Neural cell (in vitro differentiated cells): ENCODE results near the gene FAM168A. TPM values are rescaled to one million over a fixed set of nuclear protein-coding genes. Genes with fewer than 3 reads are reported as not detected.

Source experiments
- H2AFZ ChIP-seq: fragments of 200-600, 300-800 bp; sonication (generic), shearing (Covaris generic); 2 replicates; pipeline ENCODE4 v1.6.0; 2014; ENCODE audit warnings: low read depth, mild to moderate bottlenecking, antibody characterized with exemption, low read length, moderate library complexity
- H3F3A ChIP-seq: fragments of 200-600 bp; shearing (Covaris generic); 2 replicates; pipeline ENCODE4 v1.6.1; 2016; ENCODE audit warnings: mild to moderate bottlenecking, moderate library complexity, mixed read lengths, antibody characterized with exemption, low read length; ENCODE audit not compliant: insufficient read depth, poor library complexity, severe bottlenecking
- H3K27ac ChIP-seq: fragments of 200-600, 300-800 bp; sonication (generic), shearing (Covaris generic); 2 replicates; pipeline ENCODE4 v1.5.1; 2014; ENCODE audit warnings: mild to moderate bottlenecking, low read length, moderate library complexity
- H3K27me3 ChIP-seq: fragments of 300-800, 200-600 bp; sonication (generic), shearing (Covaris generic); 2 replicates; pipeline ENCODE4 v1.6.0; 2014; ENCODE audit warnings: mild to moderate bottlenecking, low read depth, low read length, moderate library complexity; ENCODE audit not compliant: insufficient read depth
- H3K36me3 ChIP-seq: fragments of 300-800, 200-600 bp; sonication (generic), shearing (Covaris generic); 2 replicates; pipeline ENCODE4 v1.5.1; 2014; ENCODE audit warnings: mild to moderate bottlenecking, antibody characterized with exemption, low read length, moderate library complexity; ENCODE audit not compliant: insufficient read depth
- H3K4me2 ChIP-seq: fragments of 300-800, 200-600 bp; sonication (generic), shearing (Covaris generic); 2 replicates; pipeline ENCODE4 v1.6.0; 2014; ENCODE audit warnings: mild to moderate bottlenecking, low read length
- H3K4me3 ChIP-seq: fragments of 300-800, 200-600 bp; sonication (generic), shearing (Covaris generic); 2 replicates; pipeline ENCODE4 v1.5.1; 2014; ENCODE audit warnings: mild to moderate bottlenecking, low read length, moderate library complexity
- H3K79me2 ChIP-seq: fragments of 200-600 bp; shearing (Covaris generic); replicated peaks from 2 replicates; pipeline ENCODE4 v1.6.0; 2014; ENCODE audit warnings: mild to moderate bottlenecking, low read length, moderate library complexity; ENCODE audit not compliant: insufficient read depth
- H3K9ac ChIP-seq: fragments of 300-800, 200-600 bp; sonication (generic), shearing (Covaris generic); 2 replicates; pipeline ENCODE4 v1.6.1; 2016; ENCODE audit warnings: mild to moderate bottlenecking, low read length, mixed read lengths
- H3K9me2 ChIP-seq: fragments of 200-600 bp; shearing (Covaris generic); 2 replicates; pipeline ENCODE4 v1.6.1; 2016; ENCODE audit warnings: mild to moderate bottlenecking, low read length, mixed read lengths; ENCODE audit not compliant: insufficient read depth
- H3K9me3 ChIP-seq: fragments of 200-600, 300-800 bp; sonication (generic), shearing (Covaris generic); 2 replicates; pipeline ENCODE4 v1.6.1; 2016; ENCODE audit warnings: mild to moderate bottlenecking, mixed run types, low read length, moderate library complexity, mixed read lengths
- H4K20me1 ChIP-seq: fragments of 200-600 bp; shearing (Covaris generic); 2 replicates; pipeline ENCODE4 v1.6.1; 2016; ENCODE audit warnings: mild to moderate bottlenecking, mixed run types; ENCODE audit not compliant: insufficient read depth
- EP300 ChIP-seq: fragments of 450-650 bp; conservative IDR thresholded peaks from 2 replicates; pipeline ENCODE4 v1.6.1; 2014; ENCODE audit warnings: antibody characterized with exemption, mild to moderate bottlenecking, moderate library complexity; ENCODE audit not compliant: poor library complexity, severe bottlenecking
- EZH2 ChIP-seq: fragments of 200-600, 300-800 bp; shearing (Covaris generic), sonication (generic); IDR thresholded peaks from 2 replicates; pipeline ENCODE4 v1.6.1; 2014; ENCODE audit warnings: antibody characterized with exemption, low read length, borderline replicate concordance, mild to moderate bottlenecking; ENCODE audit not compliant: insufficient read depth, poor library complexity, severe bottlenecking
- MXI1 ChIP-seq: fragments of 450-650 bp; conservative IDR thresholded peaks from 2 replicates; pipeline ENCODE4 v1.6.1; 2014; ENCODE audit warnings: antibody characterized with exemption, mild to moderate bottlenecking; ENCODE audit not compliant: poor library complexity, severe bottlenecking
- POLR2AphosphoS5 ChIP-seq: IDR thresholded peaks from 2 replicates; pipeline ENCODE4 v1.6.1; 2012
- RAD21 ChIP-seq: fragments of 450-650 bp; conservative IDR thresholded peaks from 2 replicates; pipeline ENCODE4 v1.6.1; 2014; ENCODE audit warnings: antibody characterized with exemption, mild to moderate bottlenecking, moderate library complexity
- SMC3 ChIP-seq: fragments of 450-650 bp; conservative IDR thresholded peaks from 2 replicates; pipeline ENCODE4 v1.6.1; 2014; ENCODE audit warnings: antibody characterized with exemption, mild to moderate bottlenecking, moderate library complexity; ENCODE audit not compliant: poor library complexity
- TAF1 ChIP-seq: IDR thresholded peaks from 2 replicates; pipeline ENCODE4 v1.6.1; 2012; ENCODE audit warnings: low read depth
- polyA plus RNA-seq: library from polyadenylated mRNA; depleted of rRNA; stranded (reverse); fragments of >200 nt; gene quantifications from 2 replicates; pipeline ENCODE4 v1.2.3, GENCODE V29; 2014
- TF ChIP-seq, protein P1 (sequence below): fragments of 450-650 bp; IDR thresholded peaks from 2 replicates; pipeline ENCODE4 v1.5.1; 2014; ENCODE audit warnings: antibody characterized with exemption, mild to moderate bottlenecking, moderate library complexity; ENCODE audit not compliant: poor library complexity, severe bottlenecking
- TF ChIP-seq, protein P2 (sequence below): IDR thresholded peaks from 2 replicates; pipeline ENCODE4 v1.6.1; 2012; ENCODE audit warnings: borderline replicate concordance

FAM168A gene
- polyA plus RNA-seq, 1 donor from 2014 or later, result 67.3 TPM

DNA sequence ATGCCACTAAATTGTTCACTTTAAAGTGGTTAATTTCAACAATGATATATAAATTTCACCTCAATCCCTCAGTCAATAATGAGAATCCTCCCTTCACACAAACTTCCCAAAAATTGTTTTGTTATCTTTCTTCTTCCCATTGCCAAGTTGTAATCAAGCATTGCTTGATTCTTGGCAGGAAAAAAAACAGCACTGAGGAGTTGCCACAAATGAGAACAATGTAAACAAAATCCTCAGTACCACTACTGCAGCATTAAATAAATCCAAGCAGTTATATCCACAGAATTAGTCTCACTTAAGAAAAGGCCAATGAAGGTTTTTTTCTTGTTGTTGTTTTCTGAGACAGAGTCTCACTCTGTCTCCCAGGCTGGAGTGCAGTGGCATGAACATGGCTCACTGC, 38.2 kb downstream of the FAM168A start:
- TF ChIP-seq TAF1 (no peak), POLR2AphosphoS5 (no peak), EP300 (no peak), RAD21 (no peak)
- TF ChIP-seq, protein P1, sequence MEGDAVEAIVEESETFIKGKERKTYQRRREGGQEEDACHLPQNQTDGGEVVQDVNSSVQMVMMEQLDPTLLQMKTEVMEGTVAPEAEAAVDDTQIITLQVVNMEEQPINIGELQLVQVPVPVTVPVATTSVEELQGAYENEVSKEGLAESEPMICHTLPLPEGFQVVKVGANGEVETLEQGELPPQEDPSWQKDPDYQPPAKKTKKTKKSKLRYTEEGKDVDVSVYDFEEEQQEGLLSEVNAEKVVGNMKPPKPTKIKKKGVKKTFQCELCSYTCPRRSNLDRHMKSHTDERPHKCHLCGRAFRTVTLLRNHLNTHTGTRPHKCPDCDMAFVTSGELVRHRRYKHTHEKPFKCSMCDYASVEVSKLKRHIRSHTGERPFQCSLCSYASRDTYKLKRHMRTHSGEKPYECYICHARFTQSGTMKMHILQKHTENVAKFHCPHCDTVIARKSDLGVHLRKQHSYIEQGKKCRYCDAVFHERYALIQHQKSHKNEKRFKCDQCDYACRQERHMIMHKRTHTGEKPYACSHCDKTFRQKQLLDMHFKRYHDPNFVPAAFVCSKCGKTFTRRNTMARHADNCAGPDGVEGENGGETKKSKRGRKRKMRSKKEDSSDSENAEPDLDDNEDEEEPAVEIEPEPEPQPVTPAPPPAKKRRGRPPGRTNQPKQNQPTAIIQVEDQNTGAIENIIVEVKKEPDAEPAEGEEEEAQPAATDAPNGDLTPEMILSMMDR, result no peak
- Histone ChIP-seq H2AFZ (no peak overlapping the region), H3K79me2 (peaks cover 45% of the 10 kb centered on the region), H3K9ac (no peak overlapping the region), H3K27me3 (no peaks in the 10 kb centered on the region), H3K9me3 (no peaks in the 10 kb centered on the region), H4K20me1 (no peaks in the 10 kb centered on the region), H3K27ac (no peak overlapping the region), H3K9me2 (no peaks in the 10 kb centered on the region), H3F3A (no peaks in the 10 kb centered on the region), H3K4me2 (no peak overlapping the region), H3K4me3 (no peak overlapping the region), H3K36me3 (no peaks in the 10 kb centered on the region)

DNA sequence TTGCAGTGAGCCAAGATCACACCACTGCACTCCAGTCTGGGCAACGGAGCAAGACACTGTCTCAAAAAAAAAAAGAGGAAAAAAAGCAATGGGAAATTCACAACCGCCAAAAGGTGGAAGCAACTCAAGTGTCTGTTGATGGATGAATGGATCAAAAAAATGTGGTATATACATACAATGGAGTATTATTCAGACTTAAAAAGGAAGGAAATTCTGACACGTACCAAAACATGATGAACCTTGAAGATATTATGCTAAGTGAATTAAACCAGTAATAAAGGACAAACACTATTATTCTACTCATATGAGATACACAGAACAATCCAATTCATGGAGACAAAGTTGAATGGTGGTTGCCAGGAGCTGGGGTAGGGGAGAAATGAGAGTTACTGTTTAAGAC, 40.9 kb downstream of the FAM168A start:
- H3K36me3 ChIP-seq, result no peaks in the 10 kb centered on the region
- no peaks in the 10 kb centered on the region for H3F3A ChIP-seq
- no peak overlapping the region for H2AFZ ChIP-seq
- no peaks in the 10 kb centered on the region for H3K9me2 ChIP-seq
- H3K27ac ChIP-seq, result no peak overlapping the region
- TF ChIP-seq EP300, result no peak
- no peak for TF ChIP-seq RAD21
- no peak for TF ChIP-seq TAF1
- no peak for TF ChIP-seq SMC3
- TF ChIP-seq, protein P2, sequence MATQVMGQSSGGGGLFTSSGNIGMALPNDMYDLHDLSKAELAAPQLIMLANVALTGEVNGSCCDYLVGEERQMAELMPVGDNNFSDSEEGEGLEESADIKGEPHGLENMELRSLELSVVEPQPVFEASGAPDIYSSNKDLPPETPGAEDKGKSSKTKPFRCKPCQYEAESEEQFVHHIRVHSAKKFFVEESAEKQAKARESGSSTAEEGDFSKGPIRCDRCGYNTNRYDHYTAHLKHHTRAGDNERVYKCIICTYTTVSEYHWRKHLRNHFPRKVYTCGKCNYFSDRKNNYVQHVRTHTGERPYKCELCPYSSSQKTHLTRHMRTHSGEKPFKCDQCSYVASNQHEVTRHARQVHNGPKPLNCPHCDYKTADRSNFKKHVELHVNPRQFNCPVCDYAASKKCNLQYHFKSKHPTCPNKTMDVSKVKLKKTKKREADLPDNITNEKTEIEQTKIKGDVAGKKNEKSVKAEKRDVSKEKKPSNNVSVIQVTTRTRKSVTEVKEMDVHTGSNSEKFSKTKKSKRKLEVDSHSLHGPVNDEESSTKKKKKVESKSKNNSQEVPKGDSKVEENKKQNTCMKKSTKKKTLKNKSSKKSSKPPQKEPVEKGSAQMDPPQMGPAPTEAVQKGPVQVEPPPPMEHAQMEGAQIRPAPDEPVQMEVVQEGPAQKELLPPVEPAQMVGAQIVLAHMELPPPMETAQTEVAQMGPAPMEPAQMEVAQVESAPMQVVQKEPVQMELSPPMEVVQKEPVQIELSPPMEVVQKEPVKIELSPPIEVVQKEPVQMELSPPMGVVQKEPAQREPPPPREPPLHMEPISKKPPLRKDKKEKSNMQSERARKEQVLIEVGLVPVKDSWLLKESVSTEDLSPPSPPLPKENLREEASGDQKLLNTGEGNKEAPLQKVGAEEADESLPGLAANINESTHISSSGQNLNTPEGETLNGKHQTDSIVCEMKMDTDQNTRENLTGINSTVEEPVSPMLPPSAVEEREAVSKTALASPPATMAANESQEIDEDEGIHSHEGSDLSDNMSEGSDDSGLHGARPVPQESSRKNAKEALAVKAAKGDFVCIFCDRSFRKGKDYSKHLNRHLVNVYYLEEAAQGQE, result no peak
- TF ChIP-seq, protein P1, result no peak
- no peak for TF ChIP-seq MXI1
- no peak for TF ChIP-seq POLR2AphosphoS5
- TF ChIP-seq EZH2, result no peak
- peaks cover 33% of the 10 kb centered on the region for H3K79me2 ChIP-seq
- H3K4me3 ChIP-seq, result no peak overlapping the region
- no peaks in the 10 kb centered on the region for H3K27me3 ChIP-seq
- no peak overlapping the region for H3K4me2 ChIP-seq
- H3K9me3 ChIP-seq, result no peaks in the 10 kb centered on the region
- H3K9ac ChIP-seq, result no peak overlapping the region
- no peaks in the 10 kb centered on the region for H4K20me1 ChIP-seq
